ENCODE measurements around the gene PMP22.

DNA sequence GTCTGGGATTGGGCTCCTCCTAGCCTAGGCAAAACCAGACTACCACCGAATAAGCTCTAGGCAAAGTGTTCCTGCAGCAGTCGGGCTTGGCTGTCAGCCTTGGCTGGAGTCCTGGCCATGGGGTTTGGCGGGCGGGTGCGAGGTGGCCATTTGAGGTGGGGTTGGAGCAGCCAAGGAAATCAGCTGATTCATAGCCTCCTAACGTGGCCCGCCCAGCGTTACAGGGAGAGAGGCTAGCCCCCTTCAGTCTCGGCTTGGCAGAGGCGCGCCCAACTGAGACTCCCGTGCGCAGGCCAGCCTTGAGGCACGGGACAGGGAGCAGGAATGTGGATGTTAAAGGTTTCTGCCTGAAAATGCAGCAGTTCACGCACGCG is 1.9 kb downstream of the PMP22 start:
- TF ChIP-seq, protein P1, sequence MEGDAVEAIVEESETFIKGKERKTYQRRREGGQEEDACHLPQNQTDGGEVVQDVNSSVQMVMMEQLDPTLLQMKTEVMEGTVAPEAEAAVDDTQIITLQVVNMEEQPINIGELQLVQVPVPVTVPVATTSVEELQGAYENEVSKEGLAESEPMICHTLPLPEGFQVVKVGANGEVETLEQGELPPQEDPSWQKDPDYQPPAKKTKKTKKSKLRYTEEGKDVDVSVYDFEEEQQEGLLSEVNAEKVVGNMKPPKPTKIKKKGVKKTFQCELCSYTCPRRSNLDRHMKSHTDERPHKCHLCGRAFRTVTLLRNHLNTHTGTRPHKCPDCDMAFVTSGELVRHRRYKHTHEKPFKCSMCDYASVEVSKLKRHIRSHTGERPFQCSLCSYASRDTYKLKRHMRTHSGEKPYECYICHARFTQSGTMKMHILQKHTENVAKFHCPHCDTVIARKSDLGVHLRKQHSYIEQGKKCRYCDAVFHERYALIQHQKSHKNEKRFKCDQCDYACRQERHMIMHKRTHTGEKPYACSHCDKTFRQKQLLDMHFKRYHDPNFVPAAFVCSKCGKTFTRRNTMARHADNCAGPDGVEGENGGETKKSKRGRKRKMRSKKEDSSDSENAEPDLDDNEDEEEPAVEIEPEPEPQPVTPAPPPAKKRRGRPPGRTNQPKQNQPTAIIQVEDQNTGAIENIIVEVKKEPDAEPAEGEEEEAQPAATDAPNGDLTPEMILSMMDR (IDR thresholded peaks at IDR 0.05; ENCODE audit: low read length), result no peak
- TF ChIP-seq EZH2 (IDR thresholded peaks at IDR 0.05; ENCODE audit: borderline replicate concordance, low read length), result no peak

Measured in OCI-LY1 (cell line).